ACC112 (cell line): ENCODE measurements around the gene PRKAG2.
A peak's percentile ranks its signal among the peaks of the same experiment; 100 is the strongest.

Experiments used
- H2AFZ ChIP-seq: fragments of 200-600 bp; sonication (generic); one replicate; pipeline ENCODE4 v1.6.0; 2017; ENCODE audit warnings: antibody characterized with exemption, low read length; ENCODE audit not compliant: unreplicated experiment
- H3K27ac ChIP-seq: fragments of 200-600 bp; sonication (generic); 2 replicates; pipeline ENCODE4 v1.5.1; 2014; ENCODE audit warnings: low read depth, mild to moderate bottlenecking, antibody characterized with exemption, low read length, moderate library complexity
- H3K27me3 ChIP-seq: fragments of 200-600 bp; sonication (generic); 2 replicates; pipeline ENCODE4 v1.6.1; 2014; ENCODE audit warnings: mild to moderate bottlenecking, antibody characterized with exemption, low read length, moderate library complexity, mixed read lengths; ENCODE audit not compliant: insufficient read depth
- H3K36me3 ChIP-seq: fragments of 200-600 bp; sonication (generic); 2 replicates; pipeline ENCODE4 v1.6.1; 2016; ENCODE audit warnings: mild to moderate bottlenecking, antibody characterized with exemption, low read length, moderate library complexity, mixed read lengths; ENCODE audit not compliant: insufficient read depth
- H3K4me1 ChIP-seq: fragments of 200-600 bp; sonication (generic); one replicate; pipeline ENCODE4 v1.6.1; 2016; ENCODE audit warnings: low read length, mixed read lengths; ENCODE audit not compliant: insufficient read depth, unreplicated experiment, control insufficient read depth
- H3K4me3 ChIP-seq: fragments of 200-600 bp; sonication (generic); 2 replicates; pipeline ENCODE4 v1.5.1; 2014; ENCODE audit warnings: mild to moderate bottlenecking, low read depth, low read length
- H3K79me2 ChIP-seq: fragments of 200-600 bp; sonication (generic); one replicate; pipeline ENCODE4 v1.6.0; 2016; ENCODE audit warnings: low read length; ENCODE audit not compliant: control insufficient read depth, unreplicated experiment, insufficient read depth

PRKAG2 gene

GRCh38 chr7:151740081-151740851 lies 136.6 kb downstream of the PRKAG2 start:
- no peaks in the 10 kb centered on the region for H3K36me3 ChIP-seq
- H3K4me3 ChIP-seq = no peak overlapping the region
- no peaks in the 10 kb centered on the region for H3K79me2 ChIP-seq
- no peak overlapping the region for H2AFZ ChIP-seq
- peaks cover 39% of the 10 kb centered on the region for H3K4me1 ChIP-seq
- no peaks in the 10 kb centered on the region for H3K27me3 ChIP-seq
- no peak overlapping the region for H3K27ac ChIP-seq

- no peak overlapping the region for H2AFZ ChIP-seq
- H3K79me2 ChIP-seq = no peaks in the 10 kb centered on the region
- no peak overlapping the region for H3K4me3 ChIP-seq
- peaks cover 33% of the 10 kb centered on the region for H3K4me1 ChIP-seq
- H3K27ac ChIP-seq = no peak overlapping the region
- H3K36me3 ChIP-seq = no peaks in the 10 kb centered on the region
- H3K27me3 ChIP-seq = no peaks in the 10 kb centered on the region
These were observed 138.0 kb downstream of the PRKAG2 start for GRCh38 chr7:151738925-151739324.

- peak overlapping the region; percentile 88 for H3K27ac ChIP-seq
- H2AFZ ChIP-seq = peak overlapping the region; percentile 57
- peak overlapping the region; percentile 68 for H3K4me3 ChIP-seq
- no peaks in the 10 kb centered on the region for H3K27me3 ChIP-seq
- peaks cover 22% of the 10 kb centered on the region for H3K4me1 ChIP-seq
- H3K36me3 ChIP-seq = no peaks in the 10 kb centered on the region
- no peaks in the 10 kb centered on the region for H3K79me2 ChIP-seq
These were observed 140.5 kb downstream of the PRKAG2 start for GRCh38 chr7:151736403-151736909.

DNA sequence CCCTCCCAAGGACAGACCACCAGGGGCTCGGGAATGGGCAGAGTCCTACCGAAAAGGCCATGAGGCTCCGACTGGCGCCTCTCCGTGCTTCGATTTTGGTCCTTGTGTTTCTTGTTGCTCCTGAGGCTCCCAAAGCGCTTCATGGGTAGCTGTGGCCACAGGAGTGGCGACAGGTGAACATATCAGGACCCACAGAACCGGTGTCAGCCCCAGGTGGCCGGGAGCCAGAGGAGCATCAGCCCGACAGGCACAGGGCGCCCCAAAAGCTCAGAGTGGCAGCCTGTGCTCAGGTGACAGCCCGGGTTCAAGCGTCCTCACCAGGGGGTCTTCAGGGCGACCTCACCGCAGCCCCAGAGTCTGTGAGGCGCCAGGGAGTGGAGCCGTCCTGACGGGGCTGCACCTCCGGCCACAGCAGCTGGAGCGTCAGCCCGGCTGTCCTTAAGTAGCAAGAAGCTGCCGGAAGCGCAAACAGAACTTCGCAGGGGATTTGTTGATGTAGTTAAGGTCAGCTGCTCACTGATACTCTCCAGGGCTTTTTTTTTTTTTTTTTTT lies 141.0 kb downstream of the PRKAG2 start:
- Histone ChIP-seq H3K27me3 (no peaks in the 10 kb centered on the region), H3K4me1 (peaks cover 22% of the 10 kb centered on the region), H2AFZ (no peak overlapping the region), H3K79me2 (no peaks in the 10 kb centered on the region), H3K36me3 (no peaks in the 10 kb centered on the region), H3K27ac (peak overlapping the region; percentile 31; the same call in 1 of the 2 replicates), H3K4me3 (peak overlapping the region; percentile 68)

GRCh38 chr7:151735186-151735850 lies 141.6 kb downstream of the PRKAG2 start:
- no peak overlapping the region for H2AFZ ChIP-seq

DNA sequence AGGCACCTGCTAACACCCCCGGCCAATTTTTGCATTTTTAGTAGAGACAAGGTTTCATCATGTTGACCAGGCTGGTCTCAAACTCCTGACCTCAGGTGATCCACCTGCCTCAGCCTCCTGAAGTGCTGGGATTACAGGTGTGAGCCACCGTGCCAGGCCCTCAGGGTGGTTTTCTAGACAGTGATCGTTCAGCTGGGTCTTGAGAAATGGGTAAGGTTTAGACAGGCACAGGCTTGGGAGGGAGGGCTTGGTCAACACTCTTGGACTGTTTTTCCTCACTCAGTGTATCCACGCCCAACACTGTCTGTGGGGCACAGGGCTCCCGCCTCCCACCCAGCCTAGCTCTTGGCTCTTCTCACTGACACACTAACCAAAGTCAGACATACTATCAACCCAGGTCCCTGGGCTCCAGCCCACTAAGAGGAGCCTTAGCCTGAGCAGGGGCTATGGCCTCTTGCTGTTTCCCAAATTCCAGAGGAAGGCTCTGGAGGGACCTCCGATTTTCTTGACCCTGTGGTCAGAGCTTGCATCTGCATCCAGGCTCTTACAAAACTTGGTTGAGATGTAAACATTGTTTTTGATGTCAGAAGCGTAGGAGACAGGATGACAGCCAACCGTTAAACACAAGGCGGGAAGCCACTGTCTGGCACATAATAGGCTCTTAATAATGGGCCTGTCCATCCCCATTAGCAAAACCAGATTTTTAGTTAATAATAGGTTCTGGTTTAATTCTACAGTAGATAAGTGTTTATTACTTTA lies 143.9 kb downstream of the PRKAG2 start:
- Histone ChIP-seq H3K4me3 (no peak overlapping the region), H3K27ac (no peak overlapping the region), H3K27me3 (no peaks in the 10 kb centered on the region), H3K4me1 (peaks cover 26% of the 10 kb centered on the region), H2AFZ (no peak overlapping the region), H3K36me3 (no peaks in the 10 kb centered on the region), H3K79me2 (no peaks in the 10 kb centered on the region)

More at GRCh38 chr7:151735186-151735850, 141.6 kb downstream of the PRKAG2 start:
- peaks cover 22% of the 10 kb centered on the region for H3K4me1 ChIP-seq
- H3K27ac ChIP-seq = no peak overlapping the region; the same call in 1 of the 2 replicates
- H3K36me3 ChIP-seq = no peaks in the 10 kb centered on the region
- H3K27me3 ChIP-seq = no peaks in the 10 kb centered on the region
- H3K4me3 ChIP-seq = peak overlapping the region; percentile 68
- H3K79me2 ChIP-seq = no peaks in the 10 kb centered on the region

DNA sequence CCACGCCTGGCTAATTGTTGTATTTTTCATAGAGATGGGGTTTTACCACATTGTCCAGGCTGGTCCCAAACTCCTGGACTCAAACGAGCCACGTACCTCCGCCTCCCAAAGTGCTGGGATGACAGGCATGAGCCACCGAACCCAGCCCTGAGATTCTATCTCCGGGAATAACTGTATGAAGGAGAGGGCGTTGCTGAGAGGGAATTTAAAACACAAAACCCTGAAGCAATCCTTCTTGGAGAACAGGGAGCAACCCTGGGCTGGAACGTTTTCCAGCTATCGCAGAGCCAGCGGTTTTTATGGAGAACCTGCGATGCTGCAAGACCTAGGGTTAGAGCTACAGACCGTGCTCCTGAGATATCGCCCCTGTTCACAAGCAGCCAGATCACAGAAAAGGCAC lies 144.6 kb downstream of the PRKAG2 start:
- no peaks in the 10 kb centered on the region for H3K36me3 ChIP-seq
- no peaks in the 10 kb centered on the region for H3K27me3 ChIP-seq
- H3K4me1 ChIP-seq = peaks cover 26% of the 10 kb centered on the region
- no peak overlapping the region for H2AFZ ChIP-seq
- no peak overlapping the region for H3K4me3 ChIP-seq
- H3K79me2 ChIP-seq = no peaks in the 10 kb centered on the region
- no peak overlapping the region for H3K27ac ChIP-seq

DNA sequence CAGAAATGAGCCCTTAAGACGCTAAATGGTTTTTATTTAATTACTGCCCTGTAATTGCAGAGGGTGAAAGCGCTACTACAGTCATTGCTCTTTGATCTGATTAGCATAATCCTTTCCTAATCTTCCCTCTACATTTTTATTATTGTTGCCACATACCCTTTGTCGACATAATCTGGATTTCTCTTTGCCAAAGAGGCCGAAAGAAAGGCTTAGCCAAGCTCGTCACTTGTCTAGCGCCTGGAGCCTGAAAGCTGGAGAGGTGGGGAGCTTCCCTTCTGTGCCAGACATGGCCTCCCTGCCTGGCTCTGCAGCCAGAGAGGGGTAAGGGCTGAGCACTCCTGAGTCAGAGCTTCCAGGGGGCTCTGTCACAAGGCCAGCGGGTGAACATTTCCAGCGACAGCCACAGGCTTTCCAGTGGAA lies 145.9 kb downstream of the PRKAG2 start:
- no peaks in the 10 kb centered on the region for H3K27me3 ChIP-seq
- peaks cover 30% of the 10 kb centered on the region for H3K4me1 ChIP-seq
- no peaks in the 10 kb centered on the region for H3K36me3 ChIP-seq
- H3K27ac ChIP-seq = no peak overlapping the region
- no peaks in the 10 kb centered on the region for H3K79me2 ChIP-seq
- no peak overlapping the region for H3K4me3 ChIP-seq
- no peak overlapping the region for H2AFZ ChIP-seq

GRCh38 chr7:151730591-151730990 lies 146.3 kb downstream of the PRKAG2 start:
- no peaks in the 10 kb centered on the region for H3K79me2 ChIP-seq
- no peaks in the 10 kb centered on the region for H3K27me3 ChIP-seq
- peaks cover 28% of the 10 kb centered on the region for H3K4me1 ChIP-seq

GRCh38 chr7:151729521-151729921 lies 147.4 kb downstream of the PRKAG2 start:
- no peak overlapping the region for H3K27ac ChIP-seq
- no peak overlapping the region for H3K4me3 ChIP-seq
- no peak overlapping the region for H2AFZ ChIP-seq
- peaks cover 22% of the 10 kb centered on the region for H3K4me1 ChIP-seq
- no peaks in the 10 kb centered on the region for H3K27me3 ChIP-seq
- H3K79me2 ChIP-seq = no peaks in the 10 kb centered on the region
- no peaks in the 10 kb centered on the region for H3K36me3 ChIP-seq

More at GRCh38 chr7:151730591-151730990, 146.3 kb downstream of the PRKAG2 start:
- Histone ChIP-seq H2AFZ (no peak overlapping the region), H3K4me3 (no peak overlapping the region), H3K36me3 (no peaks in the 10 kb centered on the region), H3K27ac (no peak overlapping the region)
